Renal pelvis (tissue), 4 donors: ENCODE measurements around the gene GALNT5. TPM values are rescaled to one million over a fixed set of nuclear protein-coding genes. Genes with fewer than 3 reads are reported as not detected.
"Not testable (repeated sequence)": the region's sequence is repeated elsewhere in the genome, so short reads cannot be mapped to it uniquely, and the experiment has no call there.

Experiments used
- DNase-seq: peaks from one replicate; pipeline ENCODE4 v3.0.0-alpha.2; 2013
- polyA plus RNA-seq, 3 donors: library from polyadenylated mRNA; unstranded; fragments of 120-200 nt; gene quantifications; one replicate each; pipeline ENCODE4 v1.2.1, GENCODE V29; 2013; ENCODE audit not compliant: insufficient read length in 3 of 3

Gene GALNT5
- polyA plus RNA-seq, 3 donors: 0.39 to 0.48 (median 0.41) TPM

DNA sequence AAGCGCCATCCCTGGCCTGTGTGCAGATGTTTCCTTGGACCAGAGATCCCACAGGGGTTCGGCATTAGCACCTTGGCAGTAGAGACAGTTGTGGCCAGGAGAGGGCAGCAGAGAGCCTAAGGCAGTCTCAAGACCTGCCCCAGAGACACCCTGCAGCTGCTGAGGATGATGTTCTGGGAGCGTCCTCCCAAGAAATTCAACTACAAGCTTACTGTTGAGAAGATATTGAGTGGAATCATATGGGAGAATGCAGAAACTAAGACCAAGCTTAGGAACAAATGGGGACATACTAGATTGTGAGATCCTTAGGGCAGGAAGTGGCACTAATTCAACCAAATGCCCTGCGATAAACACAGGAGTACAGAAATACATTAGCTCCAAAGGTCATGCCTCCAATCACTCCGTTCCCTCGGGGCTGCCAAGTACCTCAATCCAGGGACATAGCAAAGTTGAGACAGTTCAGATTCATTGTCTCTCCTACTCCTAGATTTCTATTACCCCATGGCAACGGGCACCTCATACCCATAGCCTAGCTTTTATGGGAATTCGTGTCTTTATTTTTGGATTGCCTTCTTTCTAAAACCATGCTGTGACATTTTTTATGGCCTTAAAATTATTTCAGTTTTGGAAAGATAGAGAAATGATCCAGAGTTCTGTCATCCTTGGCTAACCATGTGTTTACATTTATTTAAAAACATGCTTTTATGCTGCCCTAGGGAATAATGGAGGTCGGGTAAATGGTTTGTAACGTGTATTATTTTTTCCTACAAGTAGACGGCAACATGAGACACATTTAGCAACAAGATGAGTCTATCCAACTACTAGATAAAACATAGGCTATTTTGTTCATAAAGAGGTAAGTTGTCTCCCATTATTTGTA, 70.4 kb downstream of the GALNT5 start:
- DNase-seq: peak; percentile 68

DNA sequence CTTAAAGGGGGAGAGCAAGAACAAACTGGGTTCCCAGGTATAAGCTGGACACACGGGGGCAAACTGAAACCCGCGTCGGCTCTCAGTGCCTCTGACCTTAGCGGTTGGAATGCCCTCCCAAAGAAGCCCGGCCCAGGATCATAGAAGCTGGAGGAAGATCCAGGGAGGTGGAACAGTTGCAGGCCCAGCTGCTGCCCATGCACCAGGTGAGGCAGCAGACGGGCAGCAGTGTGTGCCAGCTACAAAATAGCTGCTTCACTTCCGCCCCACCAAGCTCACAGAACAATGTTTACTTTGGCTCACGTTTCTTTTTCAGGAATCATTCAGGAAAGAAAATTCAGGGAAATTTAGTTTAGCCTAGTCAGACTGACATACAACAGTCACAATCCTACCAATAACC, 72.0 kb downstream of the GALNT5 start:
- DNase-seq: no peak

DNA sequence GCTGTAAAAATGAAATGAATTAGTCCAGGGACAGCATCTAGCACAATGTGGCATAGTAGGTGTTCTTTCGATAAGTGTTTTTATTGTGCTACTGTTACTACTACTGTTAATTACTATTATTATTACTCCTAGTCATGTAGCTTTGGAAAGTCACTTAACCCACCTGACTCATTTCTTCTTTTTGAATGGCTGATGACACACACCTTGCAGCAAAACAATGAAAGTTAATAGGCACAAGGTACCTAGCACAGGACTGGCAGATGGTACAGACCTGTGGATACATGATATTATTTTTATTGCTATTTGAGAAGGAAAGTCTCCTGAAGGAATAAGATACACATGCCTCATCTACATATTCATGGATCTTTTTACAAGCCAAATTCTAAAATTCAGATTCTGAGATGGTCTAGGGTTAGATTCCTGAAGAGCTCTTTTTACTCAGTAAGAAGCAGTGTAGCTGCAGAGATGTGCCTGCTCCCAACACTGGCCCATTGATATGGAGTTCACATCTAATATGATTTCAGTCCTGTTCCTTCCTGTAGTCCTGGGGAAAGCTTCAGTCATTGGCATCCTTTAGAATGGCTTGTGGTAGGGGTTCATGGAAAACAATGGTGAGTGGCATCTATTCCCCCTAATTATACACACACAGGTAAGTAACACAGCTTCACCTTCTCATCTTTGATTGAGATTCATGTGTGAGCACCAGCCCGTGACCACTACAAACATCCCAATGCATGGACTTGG, 76.0 kb downstream of the GALNT5 start:
- DNase-seq: no peak

- DNase-seq: no peak
These were observed 76.8 kb downstream of the GALNT5 start for GRCh38 chr2:157334335-157334734.

GRCh38 chr2:157334797-157335196, 77.3 kb downstream of the GALNT5 start:
- no peak for DNase-seq

DNA sequence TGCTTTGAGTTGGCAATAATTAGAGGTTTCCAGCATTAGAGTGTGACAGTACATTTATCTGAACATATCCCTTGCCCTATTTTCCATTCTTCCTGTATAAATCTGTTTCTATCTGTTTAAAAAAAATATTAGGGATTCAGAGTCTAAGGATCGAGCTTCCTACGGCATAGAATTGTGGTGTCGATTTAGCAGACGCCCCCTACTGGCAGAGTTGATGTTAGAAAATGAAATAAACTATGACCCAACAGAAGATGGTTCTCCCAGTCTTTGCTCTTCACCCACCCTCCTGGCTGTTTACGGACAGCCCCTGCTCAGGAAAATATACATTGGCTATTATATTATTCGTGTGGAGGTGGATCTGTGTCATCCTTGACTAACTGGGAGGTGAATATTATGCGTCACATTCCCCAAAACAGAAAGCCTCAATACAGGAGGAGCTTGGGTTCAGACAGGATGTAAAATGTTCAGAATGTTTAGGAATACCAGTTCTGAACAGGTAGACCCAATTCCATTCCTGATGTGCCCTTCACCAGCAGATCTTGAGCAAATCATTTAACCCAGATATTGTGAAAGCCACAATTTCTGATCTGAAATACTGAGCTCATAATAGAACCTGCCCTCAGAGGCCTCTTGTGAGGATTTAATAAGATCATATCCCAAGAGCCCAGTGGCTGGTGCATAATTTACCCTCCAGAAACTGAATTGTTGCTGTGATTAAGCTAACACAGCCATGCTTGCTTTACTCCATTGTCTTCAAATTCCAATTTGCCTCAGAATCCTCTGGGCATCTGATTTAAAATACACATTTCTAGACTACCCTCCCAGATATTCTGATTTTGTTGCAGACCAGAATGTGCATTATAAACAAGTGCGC, 78.9 kb downstream of the GALNT5 start:
- peak; percentile 3 for DNase-seq

GRCh38 chr2:157337978-157338377, 80.5 kb downstream of the GALNT5 start:
- no peak for DNase-seq

DNA sequence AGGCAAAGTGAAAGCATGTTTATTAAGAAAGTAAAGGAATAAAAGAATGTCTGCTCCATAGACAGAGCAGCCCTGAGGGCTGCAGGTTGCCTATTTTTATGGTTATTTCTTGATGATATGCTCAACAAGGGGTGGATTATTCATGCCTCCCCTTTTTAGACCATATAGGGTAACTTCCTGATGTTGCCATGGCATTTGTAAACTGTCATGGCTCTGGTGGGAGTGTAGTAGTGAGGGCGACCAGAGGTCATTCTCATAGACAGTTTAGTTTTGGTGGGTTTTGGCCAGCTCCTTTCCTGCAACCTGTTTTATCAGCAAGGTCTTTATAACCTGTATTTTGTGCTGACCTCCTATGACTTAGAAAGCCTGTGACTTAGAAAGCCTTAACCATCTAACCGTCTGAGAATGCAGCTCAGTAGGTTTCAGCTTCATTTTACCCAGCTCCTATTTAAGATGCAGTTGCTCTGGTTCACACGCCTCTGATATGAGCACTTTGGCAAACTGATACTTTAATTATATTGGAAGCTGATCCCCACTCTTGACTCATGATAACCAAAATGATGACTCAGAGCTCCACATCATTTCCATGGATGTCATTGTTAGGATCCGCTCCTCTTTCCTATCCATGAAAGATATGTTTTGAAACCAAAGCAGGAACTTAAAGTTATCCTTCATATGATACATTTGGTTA, 82.6 kb downstream of the GALNT5 start:
- DNase-seq: no peak

- not testable (repeated sequence) for DNase-seq
These were observed 83.9 kb downstream of the GALNT5 start for GRCh38 chr2:157341381-157341780.

DNA sequence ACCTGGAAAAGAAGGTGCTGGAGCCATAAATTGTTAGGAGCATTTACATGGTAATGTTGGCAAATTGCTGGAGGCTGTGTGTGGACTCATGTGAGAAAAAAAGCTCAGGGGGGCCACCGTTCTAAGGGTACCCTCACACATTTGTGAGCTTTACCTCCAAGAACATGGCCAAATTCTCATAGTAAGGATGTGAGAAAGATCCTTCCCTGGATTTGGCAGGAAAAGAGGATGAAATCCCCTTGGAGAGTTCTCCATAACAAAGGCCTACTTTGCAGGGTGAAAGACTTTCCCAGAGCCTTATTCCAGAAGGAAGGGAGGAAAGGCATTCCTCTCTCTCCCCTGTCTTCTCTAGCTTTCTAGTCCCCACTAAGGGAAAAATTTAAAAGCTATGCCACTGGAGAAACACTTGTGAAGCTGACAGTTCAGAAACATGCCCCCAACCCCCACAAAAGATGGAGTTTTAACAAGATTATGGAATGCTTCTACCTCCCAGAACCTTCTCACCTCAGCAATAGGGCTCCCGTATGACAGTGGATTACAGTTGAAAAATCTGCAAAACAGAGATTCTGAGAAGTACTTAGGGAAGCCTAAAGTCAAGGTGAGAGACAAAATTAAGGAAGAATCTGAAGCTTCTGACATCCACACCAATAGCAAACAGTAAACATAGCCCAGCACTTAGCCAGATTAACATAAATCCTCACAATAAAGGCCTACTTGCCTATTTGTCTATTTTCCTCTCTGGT, 88.3 kb downstream of the GALNT5 start:
- no peak for DNase-seq

DNA sequence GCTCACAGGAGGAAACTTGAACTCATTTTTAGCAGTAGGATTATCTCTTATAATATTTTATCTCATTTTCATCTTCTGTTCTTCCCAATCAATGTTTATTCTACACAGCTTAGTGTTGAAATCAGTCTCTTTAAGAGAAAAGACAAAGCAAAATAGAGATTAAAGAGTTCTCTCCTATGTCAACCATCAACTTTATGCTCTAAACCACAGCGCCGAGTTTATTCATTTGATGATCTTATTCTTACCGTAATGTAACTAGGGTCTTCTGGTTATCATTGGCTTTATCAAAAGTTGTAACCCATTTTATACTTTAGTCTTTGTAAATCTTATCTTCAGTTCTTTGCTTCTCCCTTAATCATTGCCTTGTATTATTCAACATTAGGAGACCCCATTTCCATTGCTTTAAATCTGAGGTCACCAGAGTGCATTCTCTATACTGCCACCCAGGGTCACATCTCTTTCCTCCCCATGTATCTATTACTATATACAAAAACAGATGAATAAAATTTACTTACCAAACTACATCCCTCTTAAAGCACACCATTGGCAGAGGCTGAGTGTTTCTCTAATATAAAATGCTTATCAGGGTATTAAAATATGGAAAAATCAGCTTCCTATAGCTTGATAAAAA, 90.9 kb downstream of the GALNT5 start:
- DNase-seq: no peak

DNA sequence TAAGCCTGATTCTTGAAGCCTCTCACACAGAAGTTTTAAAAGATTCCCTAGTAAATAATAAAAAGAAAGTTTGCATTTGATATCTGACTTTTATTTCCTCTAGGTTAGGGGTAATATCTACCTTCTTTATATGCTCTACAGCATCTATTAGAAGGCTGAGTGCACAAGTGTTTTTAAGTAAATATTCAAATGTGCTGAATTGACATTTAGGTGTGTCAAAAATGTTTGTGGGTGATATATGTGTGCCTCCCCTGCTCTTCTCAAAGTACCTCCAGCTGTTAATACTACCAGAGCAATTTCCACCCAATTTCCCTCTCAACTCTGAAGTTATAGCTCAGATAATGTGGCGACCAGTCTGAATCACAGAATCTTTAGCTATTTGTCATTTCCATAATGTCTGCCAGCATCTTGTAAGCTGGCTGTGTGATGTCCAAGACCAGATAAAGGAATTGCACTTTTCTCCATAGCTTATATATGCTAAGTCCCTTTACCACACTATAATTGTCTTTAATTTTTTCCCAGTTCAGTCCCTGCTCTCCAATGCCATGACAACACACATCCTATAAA, 92.5 kb downstream of the GALNT5 start:
- DNase-seq: no peak

DNA sequence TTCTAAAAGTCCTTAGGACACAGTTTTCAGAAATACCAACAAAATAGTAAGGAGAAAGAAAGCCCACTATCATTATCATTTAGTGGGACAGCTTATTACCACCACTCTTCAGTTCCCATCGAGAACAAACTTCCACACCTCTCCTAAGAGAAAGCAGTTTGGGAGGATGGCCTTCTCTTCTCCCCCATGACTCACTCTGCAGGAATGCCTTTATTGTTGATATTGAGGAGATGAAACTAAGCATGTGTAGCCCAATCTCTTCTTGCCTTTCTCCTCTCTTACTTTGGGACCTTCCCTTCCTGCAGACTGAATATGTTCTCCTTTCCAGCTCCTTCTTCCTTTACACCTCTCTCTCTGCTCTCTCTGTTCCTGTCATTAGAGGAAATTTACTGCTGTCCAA, 98.1 kb downstream of the GALNT5 start:
- no peak for DNase-seq

- no peak for DNase-seq
These were observed 102.1 kb downstream of the GALNT5 start for GRCh38 chr2:157359628-157360027.

- no peak for DNase-seq
These were observed 104.0 kb downstream of the GALNT5 start for GRCh38 chr2:157361526-157361925.

DNA sequence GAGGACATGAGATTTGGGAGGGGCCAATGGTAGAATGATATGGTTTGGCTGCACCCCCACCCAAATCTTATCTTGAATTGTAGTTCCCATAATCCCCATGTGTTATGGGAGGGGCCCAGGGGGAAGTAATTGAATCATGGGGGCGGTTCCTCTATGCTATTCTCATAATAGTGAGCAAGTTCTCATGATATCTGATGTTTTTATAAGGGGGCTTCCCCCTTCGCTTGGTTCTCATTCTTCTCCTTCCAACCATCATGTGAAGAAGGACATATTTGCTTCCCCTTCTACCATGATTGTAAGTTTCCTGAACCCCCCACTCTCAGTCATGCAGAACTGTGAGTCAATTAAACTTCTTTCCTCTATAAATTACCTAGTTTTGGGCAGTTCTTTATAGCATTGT, 105.1 kb downstream of the GALNT5 start:
- DNase-seq: no peak

DNA sequence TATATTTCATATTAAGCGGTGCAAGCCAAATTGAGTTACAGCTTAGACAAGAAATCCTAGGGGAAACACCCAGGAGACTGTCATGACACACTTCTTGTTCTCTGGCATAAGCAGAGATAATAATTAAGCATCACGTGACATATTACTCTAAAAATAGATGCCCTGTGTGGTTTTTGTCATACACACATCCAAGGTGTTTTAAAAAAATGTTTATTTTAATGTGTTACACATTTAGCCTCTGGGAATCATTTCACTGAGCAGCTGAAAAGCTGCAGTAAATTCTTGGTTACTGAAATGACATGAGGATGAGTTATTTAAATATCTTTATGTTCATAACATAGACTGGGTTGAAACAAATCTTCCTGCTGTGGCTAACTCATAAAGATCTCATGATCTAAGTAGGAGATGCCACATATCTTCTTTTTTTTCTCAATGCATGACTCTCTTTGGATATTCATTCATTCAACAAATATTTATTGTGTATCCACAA, 106.2 kb downstream of the GALNT5 start:
- no peak for DNase-seq
